GM12873 (cell line): ENCODE measurements around the gene WNT7B.

Experiments used
- TF ChIP-seq, protein P1 (sequence below): IDR thresholded peaks from 2 replicates; pipeline ENCODE4 v1.5.1; 2012; ENCODE audit warnings: low read depth, mild to moderate bottlenecking, moderate library complexity, low read length, control low read depth; ENCODE audit not compliant: insufficient read depth; ENCODE audit errors: missing control alignments

Gene WNT7B

DNA sequence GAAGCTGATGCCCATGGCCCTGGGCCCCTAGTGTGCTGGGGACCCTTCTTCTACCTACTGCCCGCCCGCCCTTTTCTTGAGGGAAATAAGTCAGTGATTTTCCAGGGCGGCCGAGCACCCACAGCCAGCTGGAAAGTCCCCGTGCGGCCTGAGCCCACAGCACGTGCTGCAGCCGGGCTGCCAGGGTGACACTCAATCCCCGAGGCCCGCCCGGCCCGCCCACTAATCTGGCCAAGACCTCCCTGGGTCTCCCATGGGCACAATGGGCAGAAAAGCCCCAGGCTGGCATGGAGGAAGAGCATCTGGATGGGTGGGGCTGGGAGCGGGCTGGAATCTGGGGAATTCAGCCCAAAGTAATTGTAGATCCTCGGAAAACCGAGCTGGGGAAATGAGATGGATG, 24.8 kb downstream of the WNT7B start:
- TF ChIP-seq, protein P1, sequence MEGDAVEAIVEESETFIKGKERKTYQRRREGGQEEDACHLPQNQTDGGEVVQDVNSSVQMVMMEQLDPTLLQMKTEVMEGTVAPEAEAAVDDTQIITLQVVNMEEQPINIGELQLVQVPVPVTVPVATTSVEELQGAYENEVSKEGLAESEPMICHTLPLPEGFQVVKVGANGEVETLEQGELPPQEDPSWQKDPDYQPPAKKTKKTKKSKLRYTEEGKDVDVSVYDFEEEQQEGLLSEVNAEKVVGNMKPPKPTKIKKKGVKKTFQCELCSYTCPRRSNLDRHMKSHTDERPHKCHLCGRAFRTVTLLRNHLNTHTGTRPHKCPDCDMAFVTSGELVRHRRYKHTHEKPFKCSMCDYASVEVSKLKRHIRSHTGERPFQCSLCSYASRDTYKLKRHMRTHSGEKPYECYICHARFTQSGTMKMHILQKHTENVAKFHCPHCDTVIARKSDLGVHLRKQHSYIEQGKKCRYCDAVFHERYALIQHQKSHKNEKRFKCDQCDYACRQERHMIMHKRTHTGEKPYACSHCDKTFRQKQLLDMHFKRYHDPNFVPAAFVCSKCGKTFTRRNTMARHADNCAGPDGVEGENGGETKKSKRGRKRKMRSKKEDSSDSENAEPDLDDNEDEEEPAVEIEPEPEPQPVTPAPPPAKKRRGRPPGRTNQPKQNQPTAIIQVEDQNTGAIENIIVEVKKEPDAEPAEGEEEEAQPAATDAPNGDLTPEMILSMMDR, result no peak

DNA sequence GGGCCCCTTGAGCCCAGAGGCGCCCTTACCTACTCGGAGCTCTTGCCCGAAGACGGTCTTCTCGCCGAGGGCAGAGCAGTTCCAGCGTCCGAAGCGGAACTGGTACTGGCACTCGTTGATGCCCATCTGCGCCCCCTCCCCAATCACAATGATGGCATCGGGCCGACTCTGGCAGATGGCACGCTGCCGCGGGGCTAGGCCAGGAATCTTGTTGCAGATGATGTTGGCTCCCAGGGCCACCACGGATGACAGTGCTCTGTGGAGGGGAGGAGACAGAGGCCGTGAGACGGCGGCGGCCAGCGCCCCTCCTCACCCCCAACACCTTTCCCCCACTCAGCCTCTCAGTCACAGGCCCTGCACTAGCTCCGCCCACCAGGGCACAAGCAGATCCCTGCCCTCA, 27.1 kb downstream of the WNT7B start:
- TF ChIP-seq, protein P1, result no peak

DNA sequence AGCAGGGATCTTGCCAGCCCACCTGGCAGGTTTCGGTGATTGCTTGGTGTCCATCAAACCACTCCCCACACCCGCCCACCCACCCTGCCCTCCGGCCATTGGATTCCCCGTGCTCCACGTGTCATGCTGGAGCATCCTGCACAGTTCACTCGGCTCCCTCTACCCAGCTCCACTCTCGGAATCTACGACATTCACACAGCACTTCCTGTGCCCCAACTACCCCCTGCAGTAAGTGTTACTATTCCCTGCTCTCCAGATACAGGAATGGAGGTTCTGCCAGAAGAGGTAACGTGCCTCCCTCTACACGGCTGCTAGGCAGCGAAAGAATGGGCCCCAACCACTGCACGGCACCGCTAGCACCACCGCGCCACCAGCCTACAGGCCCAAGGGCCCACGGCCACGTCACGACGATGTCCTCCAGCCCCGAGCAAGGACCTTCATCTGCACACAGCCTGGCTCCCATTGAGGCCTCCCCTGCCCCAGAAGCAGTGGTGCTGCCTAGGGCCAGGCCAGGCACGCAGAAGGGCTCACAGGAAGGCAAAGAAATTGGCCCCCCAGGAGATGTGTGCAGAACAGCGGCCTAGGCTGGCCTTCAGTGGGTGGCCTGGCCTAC, 27.6 kb downstream of the WNT7B start:
- TF ChIP-seq, protein P1, result no peak

DNA sequence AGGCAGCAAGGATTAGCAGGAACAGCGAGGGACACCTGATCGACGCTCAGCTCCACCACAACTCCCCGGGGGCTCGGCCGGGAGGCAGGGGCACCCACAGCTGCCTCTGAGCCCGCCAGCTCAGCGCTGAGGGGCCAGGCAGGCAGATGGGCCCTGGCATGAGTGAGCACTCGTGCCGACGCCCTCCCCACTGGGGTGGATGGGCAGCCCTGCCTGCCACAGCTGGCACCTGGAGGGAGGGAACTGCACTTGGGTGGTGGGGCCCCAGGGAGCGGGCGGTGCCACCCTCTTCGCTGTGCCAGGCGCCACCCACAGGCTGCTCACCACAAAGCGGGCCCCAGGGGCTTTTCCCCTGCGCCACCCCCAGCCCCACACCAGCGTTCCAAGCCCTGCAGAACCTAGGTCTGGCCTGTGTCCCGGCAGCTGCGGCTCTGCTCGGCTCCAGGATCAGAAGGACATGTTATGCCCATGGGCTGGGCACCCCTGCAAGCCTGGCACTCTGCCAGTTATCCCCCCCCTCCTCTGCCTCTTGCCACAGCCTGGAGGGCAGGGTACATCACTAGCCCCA, 28.8 kb downstream of the WNT7B start:
- TF ChIP-seq, protein P1, result no peak

DNA sequence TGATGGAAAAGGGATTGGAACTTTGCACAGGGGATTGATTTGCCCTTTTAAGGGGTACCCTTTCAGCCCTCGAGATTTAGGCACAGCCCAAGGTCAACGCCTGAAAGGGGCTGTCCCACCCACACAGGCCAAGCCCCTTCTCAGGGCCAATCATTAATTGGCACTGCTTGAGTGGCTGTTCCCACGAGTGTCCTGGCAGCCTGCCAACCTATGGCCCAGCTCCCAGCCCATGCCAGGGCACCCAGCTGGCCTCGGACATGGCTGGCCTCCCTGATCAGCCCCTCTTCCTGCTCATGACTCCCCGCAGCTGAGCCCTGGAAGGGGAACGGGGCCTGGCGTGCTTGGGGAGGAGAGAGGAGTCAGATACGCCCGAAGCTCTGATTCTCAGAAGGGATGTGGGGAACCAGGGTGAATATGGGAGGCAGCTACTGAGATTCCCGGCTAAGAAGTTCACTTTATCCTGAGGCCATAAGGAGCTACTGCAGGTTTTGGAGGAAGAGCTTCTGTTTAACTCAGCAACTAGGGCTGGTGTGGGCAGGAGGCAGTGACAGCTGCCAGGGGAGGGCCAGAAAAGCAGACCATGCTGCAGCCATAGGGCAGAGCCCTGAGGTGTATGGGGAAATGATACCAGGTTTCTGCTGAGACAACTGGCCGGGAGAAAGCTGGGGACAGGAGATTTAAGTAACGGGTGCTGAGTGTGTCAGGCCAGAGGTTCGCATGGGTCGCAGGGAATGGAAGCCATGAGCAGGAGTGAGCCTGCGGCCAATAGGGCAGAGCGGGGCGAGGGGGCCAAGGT, 30.0 kb downstream of the WNT7B start:
- TF ChIP-seq, protein P1, result no peak

DNA sequence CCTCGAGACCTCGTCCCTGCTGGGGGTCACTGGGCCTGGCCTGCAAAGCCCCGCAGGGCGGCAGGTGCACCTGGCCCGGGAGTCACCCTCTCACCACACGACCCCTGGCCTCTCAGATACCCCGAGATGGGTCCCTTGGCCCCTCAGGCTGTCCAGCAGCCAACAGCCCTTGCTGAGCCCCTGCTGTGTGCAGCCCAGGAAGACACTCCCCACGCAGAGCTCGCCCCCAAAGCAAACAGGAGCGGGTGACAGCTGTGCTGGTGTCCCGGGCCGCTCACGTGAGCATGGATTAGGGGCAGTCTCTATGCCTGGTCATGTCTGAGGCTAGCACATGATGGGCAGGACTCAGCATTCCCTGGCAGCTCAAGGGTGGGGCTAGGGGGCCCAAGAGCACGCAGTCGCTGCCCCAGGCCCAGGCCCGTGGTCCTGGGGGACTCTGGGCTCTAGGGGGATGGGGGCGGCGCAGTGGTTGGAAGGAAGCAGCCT, 31.3 kb downstream of the WNT7B start:
- TF ChIP-seq, protein P1, result no peak

DNA sequence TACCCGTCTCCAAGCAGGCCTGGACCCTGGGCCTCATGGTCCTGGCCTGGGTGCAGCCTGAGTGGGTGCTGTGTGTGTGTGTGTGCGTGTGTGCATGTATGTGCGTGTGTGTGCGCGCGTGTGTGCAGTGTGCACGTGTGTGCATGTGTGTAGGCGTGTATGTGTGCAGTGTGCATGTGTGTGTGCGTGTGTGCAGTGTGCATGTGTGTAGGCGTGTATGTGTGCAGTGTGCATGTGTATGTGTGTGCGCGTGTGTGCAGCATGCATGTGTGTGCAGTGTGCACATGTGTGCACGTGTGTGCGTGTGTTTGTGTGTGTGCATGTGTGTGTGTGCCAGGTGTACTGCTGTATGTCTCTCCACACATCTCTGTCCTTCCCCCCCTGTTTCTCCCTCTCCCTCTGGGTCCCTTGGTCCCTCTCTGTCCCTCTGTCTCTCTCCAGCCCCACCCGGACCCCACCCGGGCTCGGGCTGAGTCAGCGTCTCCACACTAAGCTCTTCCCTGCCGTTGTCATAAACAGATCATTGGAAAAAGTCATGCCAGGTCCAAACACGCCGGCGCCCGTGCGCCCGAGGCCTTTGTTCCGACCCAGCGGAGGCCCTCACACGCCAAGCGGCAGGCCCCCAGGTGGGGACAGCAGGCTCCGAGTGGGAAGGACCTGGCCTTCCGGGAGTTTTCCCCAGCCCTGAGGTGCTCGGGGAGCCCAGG, 34.0 kb downstream of the WNT7B start:
- TF ChIP-seq, protein P1, result no peak
